ENCODE results near the gene C10orf90.

The C10orf90 gene

DNA sequence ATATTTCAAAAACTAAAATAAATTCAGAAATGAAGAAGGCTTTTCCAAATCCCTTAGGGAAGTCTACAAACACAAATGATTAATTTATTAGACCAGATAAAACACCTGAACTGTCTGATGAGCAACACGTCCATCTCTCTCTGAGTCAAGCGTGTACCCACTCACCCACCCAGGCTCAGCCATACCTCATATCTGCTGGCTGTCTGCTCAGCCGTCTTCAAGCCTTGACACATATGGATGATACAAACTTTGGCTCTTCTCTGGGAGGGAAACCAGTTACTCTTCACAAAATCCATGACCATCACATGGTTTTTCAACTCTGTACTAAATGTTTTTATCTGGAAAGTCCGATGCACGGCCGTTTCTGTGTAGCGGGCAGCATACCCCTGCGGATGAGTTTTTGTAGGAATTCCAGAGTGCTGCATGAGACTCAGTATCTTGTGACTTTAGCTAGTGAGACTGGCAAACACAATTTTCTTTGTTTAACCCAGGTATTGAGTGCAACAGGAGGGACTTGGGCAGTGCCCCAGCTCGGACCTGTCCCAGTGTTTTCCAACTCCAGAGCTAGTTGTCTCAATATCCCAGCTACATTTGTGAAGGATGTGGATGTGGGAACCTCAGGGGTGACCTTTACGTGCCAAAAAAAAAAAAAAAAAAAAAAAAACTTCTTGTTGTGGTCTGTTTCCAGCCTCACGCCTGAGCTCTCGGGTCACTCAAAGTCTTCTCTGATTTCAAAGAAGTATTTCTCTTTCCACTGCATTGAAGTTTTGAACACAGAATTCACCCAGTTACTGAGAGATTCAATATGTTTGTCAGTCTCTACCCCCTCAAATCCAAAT is at the start of gene C10orf90:
Gene C10orf90, minus strand, starts transcription at position 638 of the 839 bp plus-strand sequence. Its CDS starts 213 bp downstream, at position 425.
- DNase-seq (ENCODE audit: low spot score), result no peak

DNA sequence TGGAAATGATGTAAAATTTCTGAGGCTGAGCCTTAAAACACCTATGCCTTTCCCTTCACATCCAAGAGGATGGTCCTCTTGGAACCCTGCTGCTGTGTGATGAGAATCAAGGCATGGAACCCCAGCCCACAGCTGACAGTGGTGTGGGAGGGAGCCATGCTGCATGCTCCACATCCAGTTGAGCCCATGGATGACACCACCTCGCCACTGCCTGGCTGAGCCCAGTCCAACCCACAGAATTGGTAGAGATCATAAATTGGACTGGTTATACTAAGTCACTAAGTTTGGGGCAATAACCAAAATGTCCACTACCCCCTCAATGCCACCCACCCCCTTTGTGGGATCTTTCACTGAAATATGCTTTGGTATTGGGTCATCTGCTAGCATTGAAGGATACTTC is 45.9 kb upstream of the C10orf90 start:
- DNase-seq (ENCODE audit: low spot score), result no peak

DNA sequence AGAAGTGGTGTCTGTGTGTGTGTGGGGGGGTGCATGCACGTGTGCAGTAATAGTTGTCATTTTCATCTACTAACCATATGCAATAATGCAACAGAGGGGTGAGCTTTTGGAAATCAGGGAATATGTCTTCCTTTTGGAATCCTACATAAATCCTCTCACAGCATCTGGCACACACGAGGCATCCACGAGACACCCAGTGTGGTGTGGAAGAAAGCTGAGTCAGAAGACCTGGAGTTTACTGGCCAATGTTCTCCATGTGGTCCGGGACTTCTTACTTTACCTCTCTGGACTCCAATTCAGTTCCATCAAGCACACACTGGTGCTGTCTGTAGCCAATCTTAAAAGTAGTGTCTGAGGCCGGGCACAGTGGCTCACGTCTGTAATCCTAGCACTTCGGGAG is 43.1 kb upstream of the C10orf90 start:
- DNase-seq (ENCODE audit: low spot score), result no peak

DNA sequence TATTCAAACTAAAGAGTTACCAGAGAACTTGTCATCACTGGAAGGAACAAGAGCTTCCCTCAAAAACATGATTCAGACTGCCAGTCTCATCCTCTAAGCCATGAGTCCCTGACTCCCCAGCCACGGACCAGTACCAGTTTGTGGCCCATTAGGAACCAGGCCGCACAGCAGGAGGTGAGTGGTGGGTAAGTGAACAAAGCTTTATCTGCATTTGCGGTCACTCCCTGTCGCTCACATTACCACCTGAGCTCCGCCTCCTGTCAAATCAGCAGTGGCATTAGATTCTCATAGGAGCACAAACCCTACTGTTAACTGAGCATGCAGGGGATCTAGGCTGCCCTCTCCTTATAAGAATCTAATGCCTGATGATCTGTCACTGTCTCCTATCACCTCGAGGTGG is 42.2 kb upstream of the C10orf90 start:
- no peak for DNase-seq (ENCODE audit: low spot score)

DNA sequence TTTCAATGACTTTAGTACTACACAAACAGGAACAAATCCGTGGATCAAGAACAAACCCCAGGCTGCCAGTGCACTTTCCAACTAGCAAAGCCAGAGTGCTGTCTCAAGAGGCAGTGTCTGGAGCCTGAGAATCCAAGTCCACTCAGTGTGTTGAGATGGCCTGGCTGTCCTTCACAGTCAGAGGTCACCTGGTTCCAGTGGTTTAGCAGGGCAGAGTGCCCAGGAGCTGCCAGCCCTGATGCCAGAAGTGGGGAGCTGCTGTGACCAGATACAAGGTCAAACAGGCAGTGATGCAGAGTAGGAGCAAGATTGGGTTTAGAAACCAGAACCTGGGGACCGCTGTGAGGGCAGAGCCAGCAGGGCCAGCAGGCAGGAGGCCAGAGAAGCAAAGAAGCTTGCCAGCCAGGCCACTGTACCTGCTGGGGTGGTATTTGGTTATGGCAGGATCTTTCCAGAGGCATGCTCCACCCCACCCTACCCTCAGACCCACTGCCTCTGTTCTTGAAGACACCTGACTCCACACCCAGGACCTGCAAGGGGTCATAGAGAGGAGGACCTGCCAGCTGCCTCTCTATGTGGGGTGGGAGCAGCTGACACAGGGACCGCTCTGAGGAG is 35.6 kb upstream of the C10orf90 start:
- DNase-seq (ENCODE audit: low spot score), result no peak

DNA sequence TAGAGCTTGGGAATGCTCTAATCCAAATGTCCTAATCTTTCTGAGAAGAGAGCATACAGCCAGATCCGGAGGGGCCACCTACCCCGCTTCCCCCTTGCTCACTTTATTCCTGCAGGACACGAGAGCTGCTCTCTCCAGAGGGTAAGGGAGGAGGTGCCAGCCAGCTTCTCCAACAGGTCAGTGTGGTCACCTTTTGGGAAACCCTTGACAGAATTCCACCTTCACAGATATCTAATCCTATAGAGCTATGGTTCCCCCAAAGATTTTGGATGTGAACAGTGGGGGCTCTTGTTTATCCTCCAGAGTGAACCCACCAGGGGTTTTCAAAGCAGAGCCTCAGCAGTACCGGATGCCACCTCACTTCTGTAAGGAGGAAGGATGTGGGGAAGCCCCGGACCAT is 34.6 kb upstream of the C10orf90 start:
- no peak for DNase-seq (ENCODE audit: low spot score)

- no peak for DNase-seq (ENCODE audit: low spot score)
Observed at GRCh38 chr10:126704649-126705048, 34.2 kb upstream of the C10orf90 start.

- DNase-seq (ENCODE audit: low spot score), result no peak
Observed at GRCh38 chr10:126702181-126702580, 31.7 kb upstream of the C10orf90 start.

DNA sequence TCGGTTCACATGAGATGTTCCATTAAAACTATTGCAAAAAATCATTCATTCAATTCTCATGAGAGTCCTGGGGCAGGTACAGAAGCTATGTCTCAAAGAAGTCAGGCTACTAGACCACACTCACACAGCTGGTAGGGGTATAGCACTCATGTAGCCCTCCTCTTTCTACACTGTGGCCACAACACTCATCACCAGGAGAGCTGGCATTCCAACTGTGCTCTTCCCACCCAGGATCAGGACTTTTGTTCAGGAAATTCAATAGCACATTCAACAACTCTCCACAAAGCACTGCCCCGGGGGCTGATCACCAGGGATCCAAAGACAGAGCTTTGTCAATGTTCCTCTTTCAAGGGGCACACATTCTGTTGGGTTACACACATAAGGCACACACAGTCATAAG is 31.0 kb upstream of the C10orf90 start:
- no peak for DNase-seq (ENCODE audit: low spot score)

DNA sequence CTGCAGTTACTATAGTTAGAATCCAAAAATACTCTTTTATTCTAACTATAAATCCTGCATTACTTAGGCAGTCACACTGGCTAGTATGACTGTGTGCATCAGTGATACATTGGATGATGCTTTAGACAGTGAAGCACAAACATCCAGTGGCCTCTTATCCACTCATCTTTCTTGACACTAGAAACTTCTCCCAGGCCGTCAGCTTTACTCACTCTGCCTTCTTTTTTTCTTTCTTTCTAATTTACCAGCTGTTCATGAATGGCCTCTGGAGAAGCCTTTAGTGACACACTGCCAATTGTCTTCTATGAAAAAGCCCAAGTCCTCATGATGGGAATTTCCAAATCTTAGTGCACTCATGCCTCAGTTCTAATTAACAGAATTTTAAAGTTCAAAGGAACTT is 26.2 kb upstream of the C10orf90 start:
- no peak for DNase-seq (ENCODE audit: low spot score)

DNA sequence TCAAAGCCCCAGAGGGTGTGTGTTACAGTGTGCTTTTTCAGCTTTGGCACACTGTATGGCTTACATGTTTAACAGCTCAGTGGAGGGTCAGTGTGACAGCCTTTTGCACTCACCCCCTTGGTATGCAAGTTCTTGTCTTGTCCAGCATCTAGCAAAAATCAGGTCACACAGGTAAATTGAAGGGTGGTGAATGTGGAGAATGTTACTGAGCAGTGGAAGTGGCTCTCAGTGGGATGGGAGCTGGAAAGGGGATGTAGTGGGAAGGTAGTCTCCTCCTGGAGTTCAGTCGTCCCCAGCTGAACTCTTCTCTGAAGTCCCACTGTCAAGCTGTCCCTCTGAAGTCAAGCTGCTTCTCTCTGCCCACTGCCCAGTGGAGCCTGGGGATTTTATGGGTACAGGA is 21.0 kb upstream of the C10orf90 start:
- DNase-seq (ENCODE audit: low spot score), result no peak

- no peak for DNase-seq (ENCODE audit: low spot score)
Observed at GRCh38 chr10:126690534-126690933, 20.0 kb upstream of the C10orf90 start.

DNA sequence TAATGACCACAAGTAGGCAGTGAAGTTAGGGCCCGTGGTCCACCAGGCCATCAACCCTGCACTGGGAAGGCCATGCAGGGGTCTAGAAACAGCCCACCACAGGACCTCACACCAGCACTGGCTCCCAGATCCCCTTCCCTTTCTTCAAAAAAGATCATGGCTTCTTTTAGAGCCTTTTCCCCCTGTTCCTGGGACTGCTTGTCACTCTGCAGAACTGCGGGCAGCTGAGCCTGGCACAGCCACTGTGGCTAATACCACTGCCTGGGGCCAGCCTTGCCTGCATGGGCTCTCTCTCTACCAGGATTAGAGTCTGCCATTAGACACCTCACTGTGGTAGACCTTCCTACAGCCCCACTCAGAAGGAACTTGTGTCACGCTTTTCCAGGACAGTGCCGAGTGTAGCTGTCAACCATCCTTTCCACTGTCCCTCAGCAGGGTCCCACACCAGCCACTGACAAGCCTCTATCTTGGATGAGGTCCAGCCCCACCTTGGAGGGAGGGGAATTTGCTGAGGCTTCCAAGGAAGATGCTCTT is 19.0 kb upstream of the C10orf90 start:
- DNase-seq (ENCODE audit: low spot score), result no peak

- no peak for DNase-seq (ENCODE audit: low spot score)
Observed at GRCh38 chr10:126687121-126687606, 16.7 kb upstream of the C10orf90 start.

DNA sequence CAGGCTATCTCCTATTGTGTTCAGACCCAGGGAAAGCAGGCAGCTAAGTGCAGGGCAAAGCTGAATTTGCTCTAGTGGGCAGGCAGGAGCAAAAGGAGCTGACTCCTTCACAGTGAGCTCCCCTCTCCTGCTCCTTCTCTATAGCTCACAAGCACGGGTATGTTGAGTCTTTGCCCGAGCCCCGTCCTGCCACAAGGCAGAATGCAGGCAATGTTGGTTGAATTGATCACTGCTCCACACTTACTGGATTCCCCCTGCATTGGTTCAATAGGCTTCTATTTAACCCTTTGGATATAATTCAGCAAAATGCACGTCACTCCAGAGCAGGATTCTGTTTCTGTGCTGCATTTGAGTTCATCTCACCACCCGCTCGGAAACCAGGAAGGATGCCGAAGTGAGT is 16.2 kb upstream of the C10orf90 start:
- no peak for DNase-seq (ENCODE audit: low spot score)

DNA sequence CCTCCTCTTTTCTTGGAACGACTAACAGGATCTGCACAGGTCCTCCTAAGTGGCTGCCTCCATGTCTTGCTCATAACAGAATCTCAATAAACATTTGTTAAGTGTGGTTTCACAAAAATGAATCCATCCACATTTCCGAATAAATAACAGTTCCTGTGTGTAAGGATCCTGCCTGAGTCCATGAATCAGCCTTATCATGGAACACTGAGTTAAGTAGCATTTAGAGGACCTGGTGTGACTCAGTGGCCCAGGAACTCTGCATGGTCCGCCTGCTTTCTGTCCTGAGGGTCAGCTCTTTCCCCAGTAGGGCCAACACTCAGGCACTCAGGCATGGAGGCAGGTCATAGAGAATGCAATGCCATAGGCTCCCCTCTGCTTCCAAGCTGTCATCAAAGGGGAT is 15.8 kb upstream of the C10orf90 start:
- DNase-seq (ENCODE audit: low spot score), result no peak

DNA sequence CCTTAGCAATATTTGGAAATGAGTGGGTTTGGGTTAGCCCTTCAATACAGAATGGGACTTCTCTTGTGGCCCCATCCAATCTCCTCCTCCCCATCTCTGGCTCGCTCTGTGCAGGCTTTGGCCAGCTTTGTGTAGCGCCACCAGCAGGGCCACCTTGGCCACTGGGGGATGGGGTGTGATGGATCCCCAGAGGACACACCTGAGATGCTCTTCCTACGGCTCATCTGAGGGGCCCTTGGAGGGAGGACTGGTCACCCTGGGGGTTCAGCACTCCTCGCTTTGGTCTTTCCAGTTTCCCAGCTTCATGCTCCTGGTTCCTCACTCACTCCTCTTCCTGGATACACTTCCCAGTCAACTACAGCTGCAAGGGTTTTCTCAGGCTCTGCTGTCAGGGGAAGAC is 15.3 kb upstream of the C10orf90 start:
- no peak for DNase-seq (ENCODE audit: low spot score)

- no peak for DNase-seq (ENCODE audit: low spot score)
Observed at GRCh38 chr10:126684171-126684745, 13.8 kb upstream of the C10orf90 start.

- no peak for DNase-seq (ENCODE audit: low spot score)
Observed at GRCh38 chr10:126683466-126683865, 13.0 kb upstream of the C10orf90 start.

- DNase-seq (ENCODE audit: low spot score), result no peak
Observed at GRCh38 chr10:126675656-126676438, 5.4 kb upstream of the C10orf90 start.

- DNase-seq (ENCODE audit: low spot score), result no peak
Observed at GRCh38 chr10:126674741-126675515, 4.4 kb upstream of the C10orf90 start.
